Calu3 (cell line): ENCODE results near the gene GREM1. TPM values are rescaled to one million over a fixed set of nuclear protein-coding genes. Genes with fewer than 3 reads are reported as not detected.

ENCODE experiments used
- BruUV-seq: library from RNA; stranded (reverse); fragments of 400-500 nt; replicated peaks from 2 replicates; lab custom pipeline; 2021; lab: Mats Ljungman, UMichigan
- CTCF ChIA-PET: fragments of 300-600 bp; sonication (Branson Sonifier 250); formaldehyde crosslinking; loops from one replicate; lab custom pipeline; 2022; ENCODE audit warnings: antibody characterized with exemption; lab: Charles Lee
- DNase-seq: peaks from one replicate; pipeline ENCODE4 v3.0.0; 2022
- H3K27ac Mint-ChIP-seq: one replicate; pipeline ENCODE4 v1.8.0; 2022; ENCODE audit warnings: mixed read lengths; ENCODE audit not compliant: unreplicated experiment
- H3K27me3 Mint-ChIP-seq: one replicate; pipeline ENCODE4 v1.8.0; 2022; ENCODE audit warnings: mixed read lengths; ENCODE audit not compliant: unreplicated experiment
- H3K36me3 Mint-ChIP-seq: one replicate; pipeline ENCODE4 v1.8.0; 2022; ENCODE audit warnings: mild to moderate bottlenecking, moderate library complexity, mixed read lengths; ENCODE audit not compliant: insufficient read depth, unreplicated experiment
- H3K4me1 Mint-ChIP-seq: one replicate; pipeline ENCODE4 v1.8.0; 2022; ENCODE audit warnings: mild to moderate bottlenecking, low read depth, mixed read lengths; ENCODE audit not compliant: unreplicated experiment
- H3K4me3 Mint-ChIP-seq: one replicate; pipeline ENCODE4 v1.8.0; 2022; ENCODE audit warnings: mild to moderate bottlenecking, low read depth, moderate library complexity, mixed read lengths; ENCODE audit not compliant: unreplicated experiment
- H3K9me3 Mint-ChIP-seq: one replicate; pipeline ENCODE4 v1.8.0; 2022; ENCODE audit warnings: low read depth, mixed read lengths; ENCODE audit not compliant: unreplicated experiment
- CTCF ChIP-seq: fragments of 200-600 bp; IDR thresholded peaks from one replicate; pipeline ENCODE4 v1.8.0; 2022; ENCODE audit warnings: antibody characterized with exemption; ENCODE audit not compliant: unreplicated experiment
- intact Hi-C: fragments of 100-400 bp; cut with micrococcal nuclease; formaldehyde crosslinking; loops from one replicate; pipeline ENCODE4 v1.10.0; 2022; ENCODE audit not compliant: unreplicated experiment
- total RNA-seq: library from RNA; stranded (reverse); gene quantifications from 2 replicates; pipeline ENCODE4 v1.2.3, GENCODE V29; 2022

The GREM1 gene
- total RNA-seq, 1 experiment from 2014 or later = not detected

- H3K36me3 Mint-ChIP-seq = no peaks in the 10 kb centered on the region
- no peak overlapping the region for H3K4me3 Mint-ChIP-seq
- CTCF ChIA-PET = no interaction called here
- no TSS peak for BruUV-seq
- TF ChIP-seq CTCF = no peak
- intact Hi-C loops = no loop called here
- no peaks in the 10 kb centered on the region for H3K27me3 Mint-ChIP-seq
- no peak for DNase-seq
- no peaks in the 10 kb centered on the region for H3K9me3 Mint-ChIP-seq
- peaks cover 15% of the 10 kb centered on the region for H3K4me1 Mint-ChIP-seq
- H3K27ac Mint-ChIP-seq = no peak overlapping the region
These were observed 12.0 kb downstream of the GREM1 start for GRCh38 chr15:32729700-32730395.

- Mint-ChIP-seq H3K27ac (no peak overlapping the region), H3K9me3 (no peaks in the 10 kb centered on the region), H3K4me1 (peaks cover 15% of the 10 kb centered on the region), H3K4me3 (peak overlapping the region; percentile 21), H3K36me3 (no peaks in the 10 kb centered on the region), H3K27me3 (no peaks in the 10 kb centered on the region)
- BruUV-seq = no TSS peak
- DNase-seq = peak; percentile 81
- CTCF ChIA-PET = no interaction called here
- intact Hi-C loops = no loop called here
- no peak for TF ChIP-seq CTCF
These were observed 13.2 kb downstream of the GREM1 start for GRCh38 chr15:32730677-32731654.

- intact Hi-C loops = no loop called here
- Mint-ChIP-seq H3K36me3 (no peaks in the 10 kb centered on the region), H3K4me1 (peaks cover 15% of the 10 kb centered on the region), H3K4me3 (no peak overlapping the region), H3K27me3 (no peaks in the 10 kb centered on the region), H3K9me3 (no peaks in the 10 kb centered on the region), H3K27ac (no peak overlapping the region)
- no TSS peak for BruUV-seq
- CTCF ChIA-PET = no interaction called here
- no peak for TF ChIP-seq CTCF
- DNase-seq = no peak
These were observed 14.9 kb downstream of the GREM1 start for GRCh38 chr15:32732574-32733157.

- BruUV-seq = no TSS peak
- no peak for DNase-seq
- no peak for TF ChIP-seq CTCF
- Mint-ChIP-seq H3K4me1 (peaks cover 15% of the 10 kb centered on the region), H3K27me3 (no peaks in the 10 kb centered on the region), H3K4me3 (no peak overlapping the region), H3K36me3 (no peaks in the 10 kb centered on the region), H3K9me3 (no peaks in the 10 kb centered on the region), H3K27ac (no peak overlapping the region)
- intact Hi-C loops = no loop called here
- CTCF ChIA-PET = no interaction called here
These were observed 15.5 kb downstream of the GREM1 start for GRCh38 chr15:32733281-32733680.
